DMS114 treated with DMSO at 0.1 percent for 48 hours (cell line): ENCODE measurements around the gene BANP.
"Not testable (repeated sequence)": the region's sequence is repeated elsewhere in the genome, so short reads cannot be mapped to it uniquely, and the experiment has no call there.

Experiments used
- DNase-seq: peaks from one replicate; lab custom pipeline; 2025; ENCODE audit not compliant: unreplicated experiment; lab: John Stamatoyannopoulos, UW

BANP gene

DNA sequence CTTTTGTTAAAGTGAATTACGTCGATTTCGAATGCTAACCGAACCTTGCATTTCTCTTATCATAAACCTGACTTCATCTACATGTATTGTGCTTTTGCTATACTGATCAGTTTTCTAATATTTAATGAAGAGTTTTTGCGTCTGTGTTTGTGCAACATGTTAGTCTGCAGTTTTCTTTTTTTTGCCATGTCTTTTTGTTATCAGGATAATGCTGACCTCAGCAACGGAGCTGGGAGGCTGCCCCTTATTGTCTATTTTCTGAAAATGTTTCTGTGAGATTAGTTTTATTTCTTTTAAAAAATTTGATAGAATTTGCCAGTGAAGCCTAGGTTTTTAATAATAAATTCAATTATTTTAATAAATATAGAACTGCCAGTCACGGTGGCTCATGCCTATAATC is 40.9 kb downstream of the BANP start:
- not testable (repeated sequence) for DNase-seq

DNA sequence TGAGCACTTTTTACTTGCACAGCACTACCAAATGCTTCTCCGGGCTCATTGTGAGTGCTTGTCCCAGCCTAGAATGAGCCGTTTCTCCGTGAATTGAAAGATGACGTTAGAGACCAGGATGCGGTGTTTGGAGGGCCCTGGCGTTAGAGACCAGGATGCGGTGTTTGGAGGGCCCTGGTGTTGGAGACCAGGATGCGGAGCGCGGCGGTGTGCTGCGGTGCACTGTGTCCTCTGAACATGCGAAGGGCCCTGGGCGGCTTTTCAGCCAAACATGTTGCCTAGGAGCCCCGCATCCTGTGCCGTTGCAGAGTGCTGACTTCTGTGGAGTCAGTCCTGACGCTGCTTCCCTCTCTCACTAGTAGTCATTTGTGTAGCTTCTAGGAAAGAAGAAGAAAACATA is 42.7 kb downstream of the BANP start:
- DNase-seq = no peak

DNA sequence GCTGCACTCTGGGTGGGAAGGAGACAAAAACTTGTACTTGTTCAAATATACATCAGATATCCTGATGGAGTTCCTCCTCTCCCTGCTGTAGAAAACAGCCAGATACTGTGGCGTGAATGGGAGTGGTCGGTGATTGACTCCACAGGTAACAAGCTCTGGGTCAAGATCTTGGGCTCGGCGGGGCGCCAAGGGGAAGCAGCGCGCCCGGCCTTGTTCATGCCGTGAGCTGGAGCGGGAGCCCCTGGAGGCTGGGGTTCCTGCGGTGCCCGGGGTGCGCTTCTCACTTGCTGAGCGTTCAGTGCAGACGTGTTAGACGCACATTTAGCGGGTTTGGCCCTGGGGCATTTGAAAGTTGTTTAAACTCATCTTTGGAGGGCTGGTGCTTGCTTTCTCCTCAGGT is 44.4 kb downstream of the BANP start:
- DNase-seq = no peak

DNA sequence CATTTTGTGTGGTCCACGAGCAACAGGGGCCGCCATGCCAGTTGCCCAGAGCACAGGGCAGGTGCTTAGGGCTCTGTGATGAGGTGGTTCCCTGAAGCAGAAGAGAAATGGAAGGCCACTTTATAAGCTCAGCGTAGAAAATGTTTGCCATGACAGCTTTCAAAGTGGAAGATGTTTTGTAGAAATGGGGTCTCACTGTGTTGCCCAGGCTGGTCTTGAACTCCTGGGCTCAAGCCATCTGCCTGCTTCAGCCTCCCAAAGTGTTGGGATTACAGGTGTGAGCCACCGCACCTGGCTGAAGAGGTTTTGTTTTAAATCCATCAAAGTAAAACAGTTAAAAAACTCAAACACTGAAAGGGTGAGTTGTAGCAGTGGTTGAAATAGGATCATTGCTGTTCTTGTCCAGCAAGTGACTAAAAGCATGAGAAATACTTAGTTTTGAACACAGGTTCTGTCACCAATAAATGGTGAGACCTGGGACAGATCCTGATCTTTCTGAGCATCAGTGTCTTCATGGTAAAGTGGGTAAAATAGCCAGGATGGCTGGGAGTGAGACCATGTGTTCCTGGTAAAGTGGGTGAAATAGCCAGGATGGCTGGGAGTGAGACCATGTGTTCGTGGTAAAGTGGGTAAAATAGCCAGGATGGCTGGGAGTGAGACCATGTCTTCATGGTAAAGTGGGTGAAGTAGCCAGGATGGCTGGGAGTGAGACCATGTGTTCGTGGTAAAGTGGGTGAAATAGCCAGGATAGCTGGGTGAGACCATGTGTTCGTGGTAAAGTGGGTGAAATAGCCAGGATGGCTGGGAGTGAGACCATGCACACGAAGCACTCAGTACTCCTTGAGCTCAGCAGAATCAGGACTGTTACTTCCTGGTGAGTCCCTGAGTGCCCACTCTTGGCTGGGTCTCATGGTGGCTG is 46.0 kb downstream of the BANP start:
- no peak for DNase-seq

DNA sequence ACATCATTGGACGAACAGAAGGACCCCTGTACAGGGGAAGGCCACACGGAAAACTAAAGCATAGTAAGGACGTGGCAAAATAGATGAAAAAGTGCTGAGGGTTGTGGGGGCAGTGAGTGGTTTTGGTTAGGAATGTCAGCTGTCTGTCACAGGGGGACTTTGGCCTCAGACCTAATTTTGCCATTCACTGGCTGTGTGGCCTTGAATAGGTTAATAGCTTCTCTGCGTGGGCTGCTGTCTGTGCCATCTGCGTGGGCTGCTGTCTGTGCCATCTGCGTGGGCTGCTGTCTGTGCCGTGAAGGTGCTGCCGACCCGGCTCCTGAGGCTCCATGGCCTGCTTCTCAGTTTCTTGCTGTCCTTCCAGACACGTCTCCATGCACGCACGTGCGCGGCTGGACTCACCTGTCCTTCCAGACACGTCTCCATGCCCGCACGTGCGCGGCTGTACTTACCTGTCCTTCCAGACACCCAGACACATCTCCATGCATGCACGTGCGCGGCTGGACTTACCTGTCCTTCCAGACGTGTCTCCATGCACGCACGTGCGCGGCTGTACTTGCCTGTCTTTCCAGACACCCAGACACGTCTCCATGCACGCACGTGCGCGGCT is 47.1 kb downstream of the BANP start:
- DNase-seq = not testable (repeated sequence)

- DNase-seq = not testable (repeated sequence)
Measured at GRCh38 chr16:87998992-87999391, 47.8 kb downstream of the BANP start.

DNA sequence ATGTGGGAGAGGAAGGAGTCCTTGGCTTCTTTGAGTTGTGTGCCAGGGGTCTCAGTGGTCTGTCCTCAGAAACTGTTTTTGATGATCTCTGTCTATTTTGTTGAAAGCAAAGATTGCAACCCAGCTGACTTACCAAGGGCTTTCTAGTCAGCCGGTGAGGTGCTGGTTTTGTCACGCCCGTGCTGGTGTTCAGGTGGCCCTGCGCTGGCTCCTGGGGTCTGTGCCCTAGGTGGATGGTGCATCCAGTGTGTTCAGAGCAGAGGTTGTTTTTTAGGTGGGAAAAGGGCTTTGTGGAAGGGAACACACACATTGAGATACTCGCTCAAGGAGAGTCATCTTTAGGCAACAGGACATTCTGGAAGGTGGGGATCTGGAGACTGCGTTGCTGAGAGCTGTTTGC is 51.0 kb downstream of the BANP start:
- DNase-seq = no peak

GRCh38 chr16:88002749-88003148 is 51.5 kb downstream of the BANP start:
- DNase-seq = no peak

DNA sequence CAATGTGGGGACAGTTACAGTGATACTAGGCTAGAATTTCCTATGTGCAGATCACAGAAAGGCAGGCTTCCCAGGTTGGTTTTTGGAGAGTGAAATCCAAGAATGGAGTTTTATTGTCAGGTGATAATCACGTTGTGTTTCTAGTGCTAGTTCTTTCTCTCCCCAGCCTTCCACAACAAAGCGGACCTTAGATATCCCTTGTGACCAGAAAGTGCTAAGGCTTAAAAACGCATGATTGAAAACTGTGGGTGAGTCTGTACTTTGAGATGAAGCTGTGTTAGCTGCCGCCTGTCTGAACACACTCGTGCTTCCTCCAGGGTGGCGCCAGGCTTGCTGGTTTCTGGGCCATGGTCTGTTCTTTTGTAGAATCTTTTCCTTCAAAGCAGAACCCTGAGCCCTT is 52.1 kb downstream of the BANP start:
- DNase-seq = no peak

DNA sequence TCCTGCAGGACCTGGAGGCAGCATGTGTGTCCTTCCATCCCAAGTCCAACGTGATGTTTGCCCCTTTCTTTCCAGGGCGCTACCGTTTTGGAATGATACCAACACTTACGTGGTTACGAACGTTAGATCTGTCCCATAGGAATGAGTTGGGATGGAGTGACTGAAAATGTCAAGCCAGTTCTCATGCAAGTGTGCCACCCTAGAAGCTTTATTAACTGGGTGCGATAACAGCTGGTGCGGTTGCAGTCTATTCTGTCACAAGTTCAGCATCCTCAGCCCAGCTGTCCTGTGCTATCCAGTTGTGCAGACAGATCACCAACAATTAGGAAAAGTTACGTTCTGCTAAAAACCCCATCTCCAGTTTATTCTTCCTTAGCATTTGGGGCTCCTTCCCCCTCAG is 52.5 kb downstream of the BANP start:
- no peak for DNase-seq

GRCh38 chr16:88004391-88004790 is 53.2 kb downstream of the BANP start:
- DNase-seq = no peak

GRCh38 chr16:88005181-88005581 is 53.9 kb downstream of the BANP start:
- DNase-seq = no peak

DNA sequence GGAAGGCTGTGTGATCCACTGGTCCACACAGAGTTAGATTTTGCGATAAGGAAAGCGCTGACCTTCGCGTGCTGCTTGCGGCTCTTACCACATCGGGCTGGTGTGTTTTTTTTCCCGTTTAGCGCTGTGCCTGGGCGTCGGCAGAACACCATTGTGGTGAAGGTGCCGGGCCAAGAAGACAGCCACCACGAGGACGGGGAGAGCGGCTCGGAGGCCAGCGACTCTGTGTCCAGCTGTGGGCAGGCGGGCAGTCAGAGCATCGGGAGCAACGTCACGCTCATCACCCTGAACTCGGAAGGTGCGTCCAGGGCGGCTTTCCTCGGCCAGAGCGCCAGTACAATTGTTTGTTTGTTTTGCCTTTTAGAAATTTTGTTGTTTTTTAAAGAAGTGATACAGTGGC is 54.7 kb downstream of the BANP start:
- no peak for DNase-seq

DNA sequence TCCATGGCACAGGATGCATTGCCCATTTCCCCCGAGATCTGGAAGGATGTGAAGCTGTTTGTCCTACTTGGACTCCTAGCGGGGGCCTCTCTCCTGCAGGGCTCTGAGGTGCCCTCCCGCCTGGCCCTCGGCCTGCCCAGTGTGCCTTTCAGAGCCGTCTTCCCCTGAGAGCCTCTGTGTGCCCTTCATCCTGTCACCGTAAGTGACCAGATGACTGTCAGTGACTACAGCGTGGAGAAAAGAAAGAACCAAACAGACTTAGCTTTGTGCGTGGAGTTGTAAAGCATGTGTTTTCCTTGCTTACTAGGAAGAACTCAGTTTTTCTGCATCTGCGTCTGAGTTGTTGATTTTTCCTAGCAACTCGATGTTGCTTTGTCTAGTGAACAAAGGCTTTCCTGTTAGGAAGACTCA is 56.1 kb downstream of the BANP start:
- DNase-seq = no peak

- no peak for DNase-seq
Measured at GRCh38 chr16:88008840-88009239, 57.6 kb downstream of the BANP start.

GRCh38 chr16:88009563-88010342 is 58.5 kb downstream of the BANP start:
- no peak for DNase-seq

DNA sequence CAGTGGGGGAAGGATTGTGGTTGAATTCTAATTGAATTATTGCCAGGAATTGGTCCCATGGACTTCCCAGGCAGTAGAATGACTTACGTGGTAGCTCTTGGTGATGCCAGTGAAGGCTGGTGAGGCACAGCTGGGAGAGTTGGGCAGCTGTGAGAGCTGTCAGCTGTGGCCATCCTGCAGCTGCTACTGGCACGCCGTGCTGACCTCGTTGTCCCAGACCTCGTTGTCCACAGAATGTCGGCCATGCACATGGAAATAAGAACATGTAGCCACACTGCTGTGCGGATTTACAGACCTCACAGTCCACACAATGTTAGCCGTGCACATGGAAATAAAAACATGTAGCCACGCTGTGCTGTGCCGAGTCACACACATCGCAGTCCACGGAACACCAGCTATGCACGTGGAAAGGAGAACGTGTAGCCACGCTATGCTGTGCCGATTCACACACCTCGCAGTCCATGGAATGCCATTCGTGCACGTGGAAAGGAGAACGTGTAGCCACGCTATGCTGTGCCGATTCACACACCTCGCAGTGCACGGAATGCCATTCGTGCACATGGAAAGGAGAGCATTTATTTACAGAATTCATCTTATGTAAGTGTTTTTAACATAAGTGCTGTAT is 59.2 kb downstream of the BANP start:
- DNase-seq = no peak

- DNase-seq = no peak
Measured at GRCh38 chr16:88010968-88011483, 59.8 kb downstream of the BANP start.

DNA sequence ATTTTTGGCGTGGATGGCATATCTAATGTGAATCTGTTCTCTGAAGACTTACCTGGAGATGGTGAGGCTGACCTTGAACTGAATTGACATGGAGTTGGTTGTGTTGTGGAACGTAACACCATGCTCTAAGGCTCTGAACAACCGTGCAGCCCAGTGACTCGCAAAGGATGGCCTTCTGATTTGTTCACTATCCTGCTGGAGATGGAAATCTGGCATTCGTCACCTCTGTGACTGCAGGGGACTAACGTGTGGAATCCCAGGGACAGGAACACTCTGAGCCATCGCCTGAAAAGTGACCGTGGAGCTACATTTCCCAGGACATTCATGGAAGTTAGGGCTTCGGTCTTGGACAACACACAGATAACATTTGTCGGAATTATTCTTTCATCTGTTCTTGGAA is 61.1 kb downstream of the BANP start:
- no peak for DNase-seq

- no peak for DNase-seq
Measured at GRCh38 chr16:88013091-88013609, 61.9 kb downstream of the BANP start.

GRCh38 chr16:88013766-88014251 is 62.6 kb downstream of the BANP start:
- no peak for DNase-seq
